Heart left ventricle (tissue), 16 donors: ENCODE results near the gene TNS1. TPM values are rescaled to one million over a fixed set of nuclear protein-coding genes. Genes with fewer than 3 reads are reported as not detected.

Source experiments
- ATAC-seq, 4 donors: fragments of 200-7000 bp; cut with Tn5 transposase; one replicate each; pipeline ENCODE4 v1.9.1; 2020 to 2022; ENCODE audit warnings: moderate library complexity in 4 of 4, mild to moderate bottlenecking in 3 of 4, moderate number of reproducible peaks in 1 of 4
- DNase-seq, 5 donors: peaks; one replicate each; pipeline ENCODE4 v3.0.0-alpha.2; 2020
- H3K27ac ChIP-seq, 12 donors: fragments of 200-600 bp; sonication (generic) in 4 of 12; one replicate each; pipeline versions ENCODE4 v1.5.0 to v1.8.0; 2016 to 2022; ENCODE audit warnings: mild to moderate bottlenecking in 2 of 12
- H3K27me3 ChIP-seq, 9 donors: fragments of 200-600 bp; sonication (generic) in 2 of 9; one replicate each; pipeline versions ENCODE4 v1.5.1 to v1.8.0; 2016 to 2022; ENCODE audit warnings: mild to moderate bottlenecking in 3 of 9
- H3K36me3 ChIP-seq, 9 donors: fragments of 200-600 bp; sonication (generic) in 2 of 9; one replicate each; pipeline versions ENCODE4 v1.5.0 to v1.8.0; 2018 to 2022; ENCODE audit warnings: mild to moderate bottlenecking in 2 of 9
- H3K4me1 ChIP-seq, 12 donors: fragments of 200-600 bp; sonication (generic) in 4 of 12; one replicate each; pipeline versions ENCODE4 v1.5.0 to v1.8.0; 2016 to 2022; ENCODE audit warnings: mild to moderate bottlenecking in 3 of 12
- H3K4me3 ChIP-seq, 12 donors: fragments of 200-600 bp; sonication (generic) in 4 of 12; one replicate each; pipeline versions ENCODE4 v1.5.0 to v1.8.0; 2017 to 2022; ENCODE audit warnings: mild to moderate bottlenecking in 9 of 12, moderate library complexity in 4 of 12
- H3K9me3 ChIP-seq, 12 donors: fragments of 200-600 bp; sonication (generic) in 4 of 12; one replicate each; pipeline versions ENCODE4 v1.5.0 to v1.8.0; 2016 to 2022; ENCODE audit warnings: mild to moderate bottlenecking in 1 of 12
- CTCF ChIP-seq, 12 donors: fragments of 200-600 bp; sonication (generic) in 4 of 12; IDR thresholded peaks; one replicate each; pipeline versions ENCODE4 v1.5.0 to v1.8.0; 2018 to 2022; ENCODE audit warnings: antibody characterized with exemption in 12 of 12, mild to moderate bottlenecking in 5 of 12
- POLR2A ChIP-seq, 2 donors: fragments of 450-650 bp; IDR thresholded peaks; one replicate each; pipeline ENCODE4 v1.6.1; 2017; ENCODE audit warnings: antibody characterized with exemption in 2 of 2, mild to moderate bottlenecking in 2 of 2, moderate library complexity in 2 of 2
- WGBS, 4 donors: extraction: QIAGEN DNeasy Blood & Tissue Kit in 2 of 4; methylation state at CpG; one replicate each; pipeline versions ENCODE4 v1.1.5 to v1.1.7; 2013 to 2018; 5-methylcytosine and 5-hydroxymethylcytosine counted together
- intact Hi-C, 10 donors: fragments of 100-400 bp; cut with DNase I; formaldehyde crosslinking; loops; one replicate each; pipeline versions ENCODE4 v1.11.1 to v1.14.2; 2022
- polyA plus RNA-seq, 2 donors: library from polyadenylated mRNA; stranded (reverse); fragments of 200-250 nt; gene quantifications; one replicate each; pipeline ENCODE4 v1.2.3, GENCODE V29; 2013
- total RNA-seq, 9 donors: library from RNA; depleted of rRNA in 2 of 9; stranded (reverse); fragments of >200 nt in 2 of 9; fragmentation: NEBNext Ultra II Directional in 3 of 9; extraction: Animal tissue kit (Norgen Biotek cat#: 25700) in 3 of 9; gene quantifications; one replicate each; pipeline versions ENCODE4 v1.1.0 to v1.2.4, GENCODE V29; 2016 to 2023
- donor health status: ischemic (EF 13 %, LVEDD 7.1; RV severe dilation, severe dysfunction).
- donor health status: healthy with polysubstance abuse.
- donor health status: DM: no; HTN: yes; CAD: no.
- donor health status: DM: no; HTN: no; CAD: no.
- donor health status: ischemic (EF 25% LVEDD 6.9; RV normal size, moderate dysfunction).
- donor health status: ischemic (EF 25% LVEDD 5.7; RV mildly dilated, moderate dysfunction).
- donor health status: healthy.
- donor health status: DM: yes; HTN: yes; CAD: no.
- donor health status: ischemic (EF 35%, LVEDD 5.7; RV mildly dilated, moderate dysfunction).
- donor health status: nonischemic (EF 11% LVEDD 7.7; RV severe dilation, severe dysfunction).
- donor health status: DM: yes; HTN: yes; CAD: no.
- donor health status: PGD.
- donor health status: ischemic (EF 29% LVEDD 5.4; RV normal size, mild dysfunction).
- donor health status: nonischemic (EF 23%, LVEDD 6.1; RV moderate dilation, normal function).

TNS1 gene
- total and polyA plus RNA-seq, 11 donors, result 243 to 899 (median 669) TPM

- H3K4me3 ChIP-seq, result no peak overlapping the region
- peaks cover 0 to 80% (median 34%) of the 10 kb centered on the region in 12 donors for H3K4me1 ChIP-seq
- H3K36me3 ChIP-seq, result peaks cover 3 to 100% (median 96%) of the 10 kb centered on the region in 9 donors
- H3K27me3 ChIP-seq, result no peaks in the 10 kb centered on the region
- 51 to 67% (median 64%) methylated on average over 15 of the region's 15 CpGs for WGBS, 4 donors
- no peaks in the 10 kb centered on the region for H3K9me3 ChIP-seq
- DNase-seq (no peak), ATAC-seq (peak in 1 of 4 donors; percentile 21)
- no peak for TF ChIP-seq CTCF (IDR thresholded peaks at IDR 0.05)
- TF ChIP-seq POLR2A (IDR thresholded peaks at IDR 0.05), result no peak
- H3K27ac ChIP-seq, result peak overlapping the region in 9 of 12 donors; percentile 14 to 74 (median 48)
- intact Hi-C loops, result loop anchor here in 1 of 10 donors (5.0 kb wide), 1 partner anchor 72 kb away; no protein-coding TSS in a partner anchor
Observed at GRCh38 chr2:217878915-217879590, 123.7 kb downstream of the TNS1 start.

- H3K27me3 ChIP-seq, result no peaks in the 10 kb centered on the region
- no peak overlapping the region for H3K4me3 ChIP-seq
- WGBS, 4 donors, result 28 to 63% (median 50%) methylated on average over 4 to 8 of the region's 8 CpGs
- TF ChIP-seq CTCF (IDR thresholded peaks at IDR 0.05), result no peak
- TF ChIP-seq POLR2A (IDR thresholded peaks at IDR 0.05), result no peak
- H3K27ac ChIP-seq, result peak overlapping the region in 10 of 12 donors; percentile 6 to 74 (median 46)
- intact Hi-C loops, result loop anchor here in 1 of 10 donors (5.0 kb wide), 1 partner anchor 71 kb away; no protein-coding TSS in a partner anchor
- ATAC-seq (peak in 3 of 4 donors; percentile 10 to 31 (median 19)), DNase-seq (no peak)
- H3K9me3 ChIP-seq, result no peaks in the 10 kb centered on the region
- H3K36me3 ChIP-seq, result peaks cover 3 to 100% (median 94%) of the 10 kb centered on the region in 9 donors
- H3K4me1 ChIP-seq, result peaks cover 0 to 86% (median 34%) of the 10 kb centered on the region in 12 donors
Observed at GRCh38 chr2:217877866-217878265, 124.9 kb downstream of the TNS1 start.

DNA sequence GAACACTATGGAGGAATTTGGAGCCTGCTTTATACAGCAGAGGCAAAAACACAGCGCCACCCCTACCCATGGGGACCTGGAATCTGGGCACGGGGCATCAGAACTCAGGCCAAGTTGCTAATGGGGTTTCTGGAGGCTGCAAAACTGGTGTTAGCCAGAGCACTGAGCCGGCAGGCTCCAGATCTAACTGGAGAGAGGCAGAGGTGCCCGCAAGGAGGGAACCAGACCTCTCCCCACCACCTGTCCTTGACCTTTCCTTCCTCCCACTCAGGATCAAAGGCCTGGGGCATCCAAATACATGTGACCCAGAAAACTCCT lies 126.6 kb downstream of the TNS1 start:
- Histone ChIP-seq H3K27me3 (no peaks in the 10 kb centered on the region), H3K36me3 (peaks cover 3 to 100% (median 94%) of the 10 kb centered on the region in 9 donors), H3K4me3 (no peak overlapping the region), H3K27ac (peak overlapping the region in 10 of 12 donors; percentile 5 to 74 (median 36)), H3K9me3 (no peaks in the 10 kb centered on the region), H3K4me1 (peaks cover 0 to 86% (median 30%) of the 10 kb centered on the region in 12 donors)
- intact Hi-C loops, result loop anchor here in 1 of 10 donors (5.0 kb wide), 1 partner anchor 69 kb away; no protein-coding TSS in a partner anchor
- TF ChIP-seq CTCF (IDR thresholded peaks at IDR 0.05), result no peak
- no peak for TF ChIP-seq POLR2A (IDR thresholded peaks at IDR 0.05)
- ATAC-seq (peak in 1 of 4 donors; percentile 34), DNase-seq (peak in 1 of 5 donors; percentile 30)
- WGBS, 4 donors, result 39 to 70% (median 62%) methylated on average over 4 of the region's 4 CpGs

- Histone ChIP-seq H3K27ac (peak overlapping the region in 9 of 12 donors; percentile 5 to 74 (median 32)), H3K27me3 (no peaks in the 10 kb centered on the region), H3K4me1 (peaks cover 0 to 86% (median 33%) of the 10 kb centered on the region in 12 donors), H3K36me3 (peaks cover 3 to 100% (median 93%) of the 10 kb centered on the region in 9 donors), H3K4me3 (no peak overlapping the region), H3K9me3 (no peaks in the 10 kb centered on the region)
- DNase-seq (no peak), ATAC-seq (no peak)
- TF ChIP-seq POLR2A (IDR thresholded peaks at IDR 0.05), result no peak
- TF ChIP-seq CTCF (IDR thresholded peaks at IDR 0.05), result no peak
- WGBS, 4 donors, result 65 to 84% (median 79%) methylated on average over 4 of the region's 4 CpGs
- intact Hi-C loops, result loop anchor here in 1 of 10 donors (5.0 kb wide), 1 partner anchor 68 kb away; no protein-coding TSS in a partner anchor
Observed at GRCh38 chr2:217875556-217876252, 127.1 kb downstream of the TNS1 start.
